GM10847 (cell line): ENCODE measurements around the gene ZSWIM6.

Experiments
- POLR2A ChIP-seq: IDR thresholded peaks from 2 replicates; pipeline ENCODE4 v1.6.1; 2011; ENCODE audit not compliant: insufficient read length; ENCODE audit errors: extremely low read depth

The ZSWIM6 gene

GRCh38 chr5:61578858-61579503, 246.9 kb downstream of the ZSWIM6 start:
- no peak for TF ChIP-seq POLR2A

- TF ChIP-seq POLR2A, result no peak
Observed at GRCh38 chr5:61582205-61582820, 250.3 kb downstream of the ZSWIM6 start.

- TF ChIP-seq POLR2A, result no peak
Observed at GRCh38 chr5:61582887-61583286, 250.8 kb downstream of the ZSWIM6 start.

- TF ChIP-seq POLR2A, result no peak
Observed at GRCh38 chr5:61586096-61587084, 254.3 kb downstream of the ZSWIM6 start.

GRCh38 chr5:61587125-61587524, 255.1 kb downstream of the ZSWIM6 start:
- no peak for TF ChIP-seq POLR2A

- no peak for TF ChIP-seq POLR2A
Observed at GRCh38 chr5:61588216-61588615, 256.2 kb downstream of the ZSWIM6 start.

- no peak for TF ChIP-seq POLR2A
Observed at GRCh38 chr5:61589946-61590345, 257.9 kb downstream of the ZSWIM6 start.

GRCh38 chr5:61590473-61590872, 258.4 kb downstream of the ZSWIM6 start:
- no peak for TF ChIP-seq POLR2A

- TF ChIP-seq POLR2A, result no peak
Observed at GRCh38 chr5:61591859-61592258, 259.8 kb downstream of the ZSWIM6 start.

- no peak for TF ChIP-seq POLR2A
Observed at GRCh38 chr5:61595426-61595825, 263.4 kb downstream of the ZSWIM6 start.
